ENCODE data around the gene ZNRF4.

- TF ChIP-seq HDAC6 (IDR thresholded peaks at IDR 0.05; ENCODE audit: low read depth, low read length) (no peak), TCF12 (IDR thresholded peaks at IDR 0.05; ENCODE audit: low read depth, low read length) (no peak), CREB1 (IDR thresholded peaks at IDR 0.05) (no peak), USF2 (IDR thresholded peaks at IDR 0.05; ENCODE audit: low read length) (no peak), CTCF (IDR thresholded peaks at IDR 0.05; ENCODE audit: control extremely low read depth in 1 of 3, insufficient read depth in 1 of 3, low read depth in 1 of 3, low read length in 3 of 3) (no peak), TAF1 (IDR thresholded peaks at IDR 0.05; ENCODE audit: low read depth, low read length) (no peak), GTF2F1 (IDR thresholded peaks at IDR 0.05; ENCODE audit: borderline replicate concordance, low read depth, low read length) (no peak)
Measured at GRCh38 chr19:5477451-5478215, 22.4 kb downstream of the ZNRF4 start.
